Esophagus squamous epithelium (tissue), 5 donors: ENCODE results near the gene SPACA7. TPM values are rescaled to one million over a fixed set of nuclear protein-coding genes. Genes with fewer than 3 reads are reported as not detected.

Experiments used
- DNase-seq: peaks from one replicate; lab custom pipeline; 2025; lab: John Stamatoyannopoulos, UW
- H3K27ac ChIP-seq, 4 donors: fragments of 200-600 bp; sonication (generic); one replicate each; pipeline ENCODE4 v1.5.1; 2016 to 2019; ENCODE audit warnings: mild to moderate bottlenecking in 1 of 4
- H3K27me3 ChIP-seq, 4 donors: fragments of 200-600 bp; sonication (generic); 1 replicate in 3 of 4; 2 replicates in 1 of 4; pipeline versions ENCODE4 v1.5.1 to v1.6.0; 2017 to 2021; ENCODE audit warnings: antibody characterized with exemption in 1 of 4
- H3K36me3 ChIP-seq, 3 donors: fragments of 200-600 bp; sonication (generic); one replicate each; pipeline ENCODE4 v1.5.1; 2016 to 2019
- H3K4me1 ChIP-seq, 3 donors: fragments of 200-600 bp; sonication (generic); one replicate each; pipeline ENCODE4 v1.5.1; 2017 to 2019
- H3K4me3 ChIP-seq, 4 donors: fragments of 200-600 bp; sonication (generic); 1 replicate in 3 of 4; 2 replicates in 1 of 4; pipeline ENCODE4 v1.5.1; 2016 to 2019; ENCODE audit warnings: mild to moderate bottlenecking in 2 of 4, moderate library complexity in 1 of 4
- H3K9me3 ChIP-seq, 3 donors: fragments of 200-600 bp; sonication (generic); one replicate each; pipeline ENCODE4 v1.5.1; 2016 to 2019
- POLR2A ChIP-seq, 4 donors: fragments of 450-650 bp; IDR thresholded peaks; one replicate each; pipeline ENCODE4 v1.6.1; 2017; ENCODE audit warnings: antibody characterized with exemption in 4 of 4, mild to moderate bottlenecking in 4 of 4, moderate library complexity in 3 of 4
- WGBS, 2 donors: methylation state at CpG; one replicate each; pipeline ENCODE4 v1.1.5; 2018; 5-methylcytosine and 5-hydroxymethylcytosine counted together
- intact Hi-C: fragments of 100-400 bp; cut with DNase I; formaldehyde crosslinking; loops from one replicate; pipeline ENCODE4 v1.15.0; 2022
- total RNA-seq, 4 donors: library from RNA; depleted of rRNA; stranded (reverse); fragments of >200 nt; gene quantifications; one replicate each; pipeline ENCODE4 v1.1.0, GENCODE V29; 2016
- TF ChIP-seq, protein P1 (sequence below), 6 experiments: fragments of 450-650 bp in 4 of 6; fragments of 200-600 bp in 2 of 6; sonication (generic) in 2 of 6; IDR thresholded peaks; one replicate each; pipeline ENCODE4 v1.5.1; 2016 to 2019; ENCODE audit warnings: antibody characterized with exemption in 6 of 6, mild to moderate bottlenecking in 4 of 6, moderate library complexity in 4 of 6
- donor health status: DM: yes; HTN: yes; CAD: no.

The SPACA7 gene
- total RNA-seq, 4 donors from 2014 or later, result not detected

DNA sequence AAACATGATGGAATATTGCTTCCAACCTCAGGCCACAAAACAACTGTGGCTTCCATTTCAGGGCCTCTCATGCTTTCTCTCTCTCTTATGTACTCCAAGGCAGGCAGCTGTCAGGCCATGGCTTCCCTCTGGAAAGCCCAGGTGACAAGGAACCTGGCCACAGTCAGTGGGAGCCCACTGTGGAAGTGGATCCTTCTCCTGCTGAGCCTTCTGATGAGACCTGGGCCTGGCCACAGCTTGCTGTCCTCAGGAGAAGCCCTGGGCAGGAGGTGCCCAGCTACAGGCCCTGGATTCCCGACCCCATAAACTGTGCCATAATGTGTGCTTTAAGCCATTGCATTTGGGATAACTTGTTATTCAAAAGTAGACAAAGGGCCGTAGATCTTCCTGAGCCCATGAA lies 71.2 kb downstream of the SPACA7 start:
- peaks cover 0 to 15% (median 0%) of the 10 kb centered on the region in 3 donors for H3K4me1 ChIP-seq
- no peak overlapping the region for H3K4me3 ChIP-seq
- no peaks in the 10 kb centered on the region for H3K36me3 ChIP-seq
- TF ChIP-seq POLR2A (IDR thresholded peaks at IDR 0.05), result no peak
- TF ChIP-seq, protein P1, sequence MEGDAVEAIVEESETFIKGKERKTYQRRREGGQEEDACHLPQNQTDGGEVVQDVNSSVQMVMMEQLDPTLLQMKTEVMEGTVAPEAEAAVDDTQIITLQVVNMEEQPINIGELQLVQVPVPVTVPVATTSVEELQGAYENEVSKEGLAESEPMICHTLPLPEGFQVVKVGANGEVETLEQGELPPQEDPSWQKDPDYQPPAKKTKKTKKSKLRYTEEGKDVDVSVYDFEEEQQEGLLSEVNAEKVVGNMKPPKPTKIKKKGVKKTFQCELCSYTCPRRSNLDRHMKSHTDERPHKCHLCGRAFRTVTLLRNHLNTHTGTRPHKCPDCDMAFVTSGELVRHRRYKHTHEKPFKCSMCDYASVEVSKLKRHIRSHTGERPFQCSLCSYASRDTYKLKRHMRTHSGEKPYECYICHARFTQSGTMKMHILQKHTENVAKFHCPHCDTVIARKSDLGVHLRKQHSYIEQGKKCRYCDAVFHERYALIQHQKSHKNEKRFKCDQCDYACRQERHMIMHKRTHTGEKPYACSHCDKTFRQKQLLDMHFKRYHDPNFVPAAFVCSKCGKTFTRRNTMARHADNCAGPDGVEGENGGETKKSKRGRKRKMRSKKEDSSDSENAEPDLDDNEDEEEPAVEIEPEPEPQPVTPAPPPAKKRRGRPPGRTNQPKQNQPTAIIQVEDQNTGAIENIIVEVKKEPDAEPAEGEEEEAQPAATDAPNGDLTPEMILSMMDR (IDR thresholded peaks at IDR 0.05), result no peak
- WGBS, 2 donors, result 75% methylated on average over 2 of the region's 2 CpGs; no CpG with 5 or more reads in 1 of the 2 donors
- no peak overlapping the region for H3K27ac ChIP-seq
- H3K9me3 ChIP-seq, result no peaks in the 10 kb centered on the region
- peaks cover 0 to 89% (median 0%) of the 10 kb centered on the region in 4 donors for H3K27me3 ChIP-seq
- no peak for DNase-seq
- intact Hi-C loops, result no loop called here

DNA sequence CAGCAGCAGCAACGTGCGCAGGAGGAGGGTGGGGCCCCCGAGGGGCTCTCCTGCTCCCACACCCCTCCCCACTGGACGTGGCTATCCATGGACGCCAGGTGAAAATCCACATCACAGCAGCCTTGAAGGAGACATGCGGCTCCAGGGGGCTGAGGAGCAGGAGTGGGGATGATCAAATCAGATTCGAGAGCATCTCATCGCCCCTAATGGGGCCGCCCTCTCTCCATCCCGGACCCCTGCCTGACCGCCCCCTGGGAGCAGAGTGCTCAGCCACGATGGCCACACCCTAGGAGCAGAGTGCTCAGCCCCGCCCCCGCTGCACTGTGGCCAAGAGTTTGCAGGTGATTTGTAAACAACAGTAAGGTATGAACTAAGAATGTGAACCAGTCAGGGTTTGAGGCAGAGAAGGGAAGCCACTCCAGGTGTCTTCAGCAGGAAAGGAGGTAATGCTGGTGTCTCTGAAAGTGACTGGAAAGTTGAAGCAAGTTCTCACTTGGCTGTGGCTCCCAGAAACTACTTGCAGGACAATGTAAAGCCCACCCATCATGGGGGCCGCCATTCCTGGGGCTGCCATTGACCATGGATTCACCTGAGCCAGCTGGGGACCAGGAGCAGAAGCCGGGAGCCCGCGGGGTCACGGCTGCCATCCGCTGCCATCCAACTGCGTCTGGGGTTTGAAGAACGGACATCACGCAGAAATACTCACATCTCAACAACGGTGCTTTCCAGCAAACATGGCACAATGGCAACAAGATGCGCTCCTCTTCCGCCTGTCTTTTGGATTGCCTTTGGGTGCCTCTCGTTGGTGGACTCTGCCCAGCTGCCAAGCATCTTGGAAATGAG lies 71.8 kb downstream of the SPACA7 start:
- Histone ChIP-seq H3K9me3 (no peaks in the 10 kb centered on the region), H3K4me3 (no peak overlapping the region), H3K36me3 (no peaks in the 10 kb centered on the region), H3K27me3 (peaks cover 0 to 89% (median 0%) of the 10 kb centered on the region in 4 donors), H3K27ac (no peak overlapping the region), H3K4me1 (peaks cover 0 to 15% (median 0%) of the 10 kb centered on the region in 3 donors)
- 86 to 91% methylated on average over 16 to 17 of the region's 27 CpGs for WGBS, 2 donors
- TF ChIP-seq, protein P1 (IDR thresholded peaks at IDR 0.05), result no peak
- no peak for TF ChIP-seq POLR2A (IDR thresholded peaks at IDR 0.05)
- no peak for DNase-seq
- intact Hi-C loops, result no loop called here

DNA sequence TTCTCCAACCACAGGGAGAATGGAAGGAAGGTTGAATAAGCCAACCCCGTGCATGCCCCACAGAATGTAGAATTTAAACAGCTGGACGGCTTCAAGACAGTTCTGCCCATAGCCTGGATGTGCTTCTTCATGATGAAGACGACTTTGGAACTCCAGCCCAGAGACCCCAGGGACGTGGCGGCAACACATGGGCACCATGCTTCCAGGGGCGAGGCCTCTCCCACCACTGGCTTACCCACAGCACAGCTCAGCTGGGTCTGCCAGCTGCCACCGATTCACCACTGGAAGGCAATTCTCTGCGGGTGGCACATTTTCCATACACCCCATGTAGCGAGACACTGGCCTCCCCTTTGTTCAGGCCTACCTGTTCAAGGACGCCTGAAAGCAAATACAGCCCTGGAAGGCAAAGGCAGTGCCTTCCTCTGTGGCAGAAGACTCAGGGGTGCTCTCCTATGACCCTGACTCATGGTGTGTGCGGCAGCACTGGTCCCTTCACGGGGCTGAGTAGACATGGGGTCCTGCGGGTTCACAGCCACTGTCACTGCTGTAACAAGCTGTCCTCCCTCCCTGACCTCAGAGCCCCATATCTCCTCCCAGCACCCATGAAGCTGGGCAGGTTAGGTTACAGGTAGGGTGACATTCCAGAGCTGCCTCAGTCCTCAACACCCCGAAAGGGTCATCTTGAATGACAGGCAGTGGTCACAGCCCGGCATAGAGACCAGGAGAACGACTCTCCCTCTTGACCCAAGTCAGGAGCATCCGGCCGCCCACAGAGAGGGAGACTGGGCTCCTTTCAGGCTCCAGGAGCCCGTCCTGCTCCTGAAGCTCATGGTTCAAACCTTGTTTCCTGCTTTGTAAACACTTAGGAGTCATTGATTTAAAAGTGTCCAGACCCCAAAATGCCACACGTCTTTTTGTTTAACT lies 72.7 kb downstream of the SPACA7 start:
- DNase-seq, result no peak
- intact Hi-C loops, result no loop called here
- WGBS, 2 donors, result 68 to 78% methylated on average over 8 to 10 of the region's 20 CpGs
- peaks cover 0 to 88% (median 0%) of the 10 kb centered on the region in 4 donors for H3K27me3 ChIP-seq
- TF ChIP-seq, protein P1 (IDR thresholded peaks at IDR 0.05), result no peak
- TF ChIP-seq POLR2A (IDR thresholded peaks at IDR 0.05), result no peak
- no peak overlapping the region for H3K27ac ChIP-seq
- no peaks in the 10 kb centered on the region for H3K9me3 ChIP-seq
- no peak overlapping the region for H3K4me3 ChIP-seq
- H3K36me3 ChIP-seq, result no peaks in the 10 kb centered on the region
- peaks cover 0 to 6% (median 0%) of the 10 kb centered on the region in 3 donors for H3K4me1 ChIP-seq

DNA sequence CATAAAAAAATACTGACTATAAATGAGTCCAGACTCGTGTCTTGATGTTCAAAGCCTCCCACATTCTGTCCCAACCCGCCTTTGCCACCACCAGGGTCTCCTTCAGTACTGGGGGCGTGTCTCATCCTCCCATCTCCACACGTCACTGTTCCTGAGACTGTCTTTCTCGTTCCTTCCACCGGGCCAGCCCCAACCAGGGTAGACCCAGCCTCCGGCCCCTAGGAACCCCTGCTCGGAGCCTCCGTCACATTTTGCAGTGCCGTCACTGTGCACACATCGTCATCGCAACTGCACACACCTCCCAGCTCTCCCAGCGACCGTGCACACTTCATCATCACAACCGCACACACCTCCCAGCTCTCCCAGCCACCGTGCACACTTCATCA lies 73.4 kb downstream of the SPACA7 start:
- H3K4me1 ChIP-seq, result peaks cover 0 to 4% (median 0%) of the 10 kb centered on the region in 3 donors
- intact Hi-C loops, result no loop called here
- H3K27ac ChIP-seq, result no peak overlapping the region
- no peak overlapping the region for H3K4me3 ChIP-seq
- WGBS, 2 donors, result 75 to 79% methylated on average over 16 of the region's 16 CpGs
- TF ChIP-seq, protein P1 (IDR thresholded peaks at IDR 0.05), result no peak
- TF ChIP-seq POLR2A (IDR thresholded peaks at IDR 0.05), result no peak
- no peaks in the 10 kb centered on the region for H3K36me3 ChIP-seq
- peaks cover 0 to 88% (median 0%) of the 10 kb centered on the region in 4 donors for H3K27me3 ChIP-seq
- H3K9me3 ChIP-seq, result no peaks in the 10 kb centered on the region
- no peak for DNase-seq
